GM18861 (cell line): ENCODE measurements around the gene PIK3AP1.
"Not testable (repeated sequence)": the region's sequence is repeated elsewhere in the genome, so short reads cannot be mapped to it uniquely, and the experiment has no call there.

Source experiments
- ATAC-seq: cut with Tn5 transposase; IDR thresholded peaks from one replicate; pipeline ENCODE4 v1.9.1; 2021; ENCODE audit not compliant: unreplicated experiment

The PIK3AP1 gene

GRCh38 chr10:96585736-96586418 is 134.4 kb downstream of the PIK3AP1 start:
- no peak for ATAC-seq

DNA sequence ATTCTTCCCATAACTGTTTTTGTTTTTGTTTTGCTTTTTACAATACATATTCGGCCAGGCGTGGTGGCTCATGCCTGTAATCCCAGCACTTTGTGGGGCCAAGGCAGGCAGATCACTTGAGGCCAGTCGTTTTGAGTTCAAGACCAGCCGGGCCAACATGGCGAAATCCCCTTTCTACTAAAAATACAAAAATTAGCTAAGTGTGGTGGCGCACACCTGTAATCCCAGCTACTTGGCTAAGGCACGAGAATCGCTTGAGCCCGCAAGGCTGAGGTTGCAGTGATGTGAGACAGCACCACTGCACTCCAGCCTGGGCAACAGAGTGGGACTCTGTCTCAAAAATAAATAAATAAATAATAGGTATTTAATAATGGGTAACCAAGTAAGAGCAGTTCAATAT is 135.8 kb downstream of the PIK3AP1 start:
- no peak for ATAC-seq

DNA sequence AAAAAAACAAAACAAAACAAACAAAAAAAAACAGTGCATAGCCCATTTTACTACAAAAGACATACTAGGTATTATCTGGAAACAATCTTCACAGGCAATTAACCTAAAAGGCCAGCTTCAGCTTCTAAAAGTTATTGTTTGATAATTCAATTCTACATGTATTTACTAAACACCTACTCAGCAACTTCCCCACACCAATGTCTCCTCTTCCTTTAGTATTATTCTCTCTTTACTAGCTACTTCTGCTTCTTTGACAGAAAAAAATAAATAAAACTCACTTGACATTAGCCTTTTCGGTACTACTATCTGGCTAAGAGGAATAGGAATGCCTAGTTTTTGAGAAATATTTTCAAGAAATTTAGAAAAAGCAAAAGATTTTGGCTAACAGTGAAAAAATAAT is 136.3 kb downstream of the PIK3AP1 start:
- no peak for ATAC-seq

GRCh38 chr10:96579133-96579532 is 141.2 kb downstream of the PIK3AP1 start:
- ATAC-seq: no peak

DNA sequence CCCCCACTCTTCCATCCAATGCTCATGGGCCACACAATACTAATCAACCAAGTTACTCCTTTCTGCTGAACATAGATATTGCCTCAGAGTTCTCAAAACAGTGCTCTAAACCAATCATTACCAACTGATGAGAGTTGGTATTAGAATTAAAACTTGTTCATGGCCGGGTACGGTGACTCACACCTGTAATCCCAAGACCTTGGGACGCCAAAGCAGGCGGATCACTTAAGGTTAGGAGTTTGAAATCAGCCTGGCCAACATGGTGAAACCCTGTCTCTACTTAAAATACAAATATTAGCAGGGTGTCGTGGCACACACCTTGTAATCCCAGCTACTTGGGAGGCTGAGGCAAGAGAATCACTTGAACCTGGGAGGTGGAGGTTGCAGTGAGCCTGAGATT is 141.7 kb downstream of the PIK3AP1 start:
- ATAC-seq: no peak

DNA sequence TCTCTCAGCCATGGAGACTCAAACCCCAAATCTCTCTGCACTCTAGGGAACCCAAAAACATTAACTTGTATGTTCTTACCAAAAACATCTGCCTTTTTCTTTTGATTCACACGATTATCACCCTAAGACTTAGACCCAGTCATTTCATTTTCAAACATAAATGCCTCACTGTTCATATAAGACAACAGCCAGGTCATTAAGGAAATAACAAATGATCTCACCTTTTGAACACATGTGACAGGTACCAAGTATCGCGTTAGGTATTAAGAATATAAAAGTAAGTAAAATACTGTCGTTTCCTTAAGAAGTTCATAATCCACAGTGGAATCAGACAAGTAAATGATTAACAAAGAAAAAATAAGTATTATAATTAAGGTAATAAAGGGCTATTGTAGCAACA is 142.3 kb downstream of the PIK3AP1 start:
- no peak for ATAC-seq

- ATAC-seq: no peak
Observed at GRCh38 chr10:96577069-96577468, 143.2 kb downstream of the PIK3AP1 start.

DNA sequence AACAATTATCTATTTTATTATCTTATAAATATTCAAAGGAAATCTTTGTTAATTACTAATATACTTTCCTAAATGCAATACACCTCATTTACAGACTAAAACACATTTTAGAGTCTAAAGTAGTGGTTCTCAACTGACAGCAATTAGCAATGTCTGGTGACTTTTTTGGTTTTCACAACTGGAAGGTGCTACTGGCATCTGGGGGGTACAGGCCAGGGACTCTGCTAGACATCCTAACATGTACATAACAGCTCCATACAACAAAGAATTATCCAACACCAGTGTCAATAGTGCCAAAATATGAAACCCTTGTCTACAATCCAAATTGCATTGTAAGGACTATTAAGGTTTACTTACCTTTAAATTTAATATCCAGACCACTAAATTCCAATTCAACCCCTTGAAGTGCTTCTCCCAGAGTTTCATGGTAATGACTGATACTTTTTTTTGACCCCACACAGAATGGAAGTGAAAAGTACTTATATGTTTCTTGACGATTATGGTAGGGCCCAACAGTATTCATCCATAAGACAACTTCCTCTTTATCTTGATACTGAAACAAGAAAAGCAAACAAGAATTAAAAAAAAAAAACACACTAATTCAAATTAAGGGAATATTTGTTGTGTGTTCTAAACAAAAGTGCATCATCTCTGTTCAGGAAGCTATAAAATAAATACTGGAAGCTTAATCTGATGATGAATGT is 143.9 kb downstream of the PIK3AP1 start:
- no peak for ATAC-seq

GRCh38 chr10:96574564-96574963 is 145.8 kb downstream of the PIK3AP1 start:
- not testable (repeated sequence) for ATAC-seq

GRCh38 chr10:96573036-96573435 is 147.3 kb downstream of the PIK3AP1 start:
- ATAC-seq: no peak

DNA sequence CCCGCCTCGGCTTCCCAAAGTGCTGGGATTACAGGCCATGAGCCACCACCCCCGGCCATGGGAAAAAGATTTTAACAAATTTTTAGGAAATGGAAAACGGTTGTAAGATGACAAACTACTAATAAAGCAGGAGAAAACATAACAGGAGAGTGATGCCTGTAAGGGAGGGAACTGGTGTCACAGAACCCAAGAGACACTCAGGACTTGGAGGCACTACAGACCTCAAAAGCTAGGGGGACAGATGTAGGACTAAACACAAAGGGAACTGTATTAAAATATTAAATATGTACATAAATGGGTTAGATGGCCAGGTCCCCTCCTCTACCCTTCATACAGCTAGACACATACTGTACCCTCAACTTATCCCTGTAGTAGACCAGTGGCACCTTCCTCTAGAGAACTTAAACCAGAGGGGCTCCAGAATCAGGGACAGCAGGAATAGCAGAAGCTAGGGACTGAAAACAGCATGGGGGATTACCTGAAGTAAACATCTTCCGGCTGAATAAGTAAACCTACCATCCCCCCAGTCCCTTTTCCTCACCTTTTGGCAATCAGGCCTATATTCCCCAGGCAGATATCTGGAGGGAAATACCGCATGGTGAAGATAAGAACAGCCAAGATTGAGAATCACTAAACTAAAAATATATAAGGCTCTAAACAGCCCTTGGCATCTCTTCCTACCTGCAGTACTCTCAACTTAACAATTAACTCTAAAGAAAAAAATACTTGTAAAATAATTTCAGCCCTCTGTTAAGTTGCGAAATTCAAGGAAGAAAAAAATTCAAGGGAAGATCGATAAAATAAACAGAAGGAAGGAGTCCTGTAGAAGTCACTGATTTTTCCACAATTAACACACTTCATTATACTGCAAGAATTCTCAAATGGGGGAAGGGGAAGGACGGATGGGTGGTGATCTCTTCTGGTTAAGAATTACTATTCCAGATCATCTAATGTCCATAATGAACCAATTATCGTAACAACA is 149.0 kb downstream of the PIK3AP1 start:
- no peak for ATAC-seq

DNA sequence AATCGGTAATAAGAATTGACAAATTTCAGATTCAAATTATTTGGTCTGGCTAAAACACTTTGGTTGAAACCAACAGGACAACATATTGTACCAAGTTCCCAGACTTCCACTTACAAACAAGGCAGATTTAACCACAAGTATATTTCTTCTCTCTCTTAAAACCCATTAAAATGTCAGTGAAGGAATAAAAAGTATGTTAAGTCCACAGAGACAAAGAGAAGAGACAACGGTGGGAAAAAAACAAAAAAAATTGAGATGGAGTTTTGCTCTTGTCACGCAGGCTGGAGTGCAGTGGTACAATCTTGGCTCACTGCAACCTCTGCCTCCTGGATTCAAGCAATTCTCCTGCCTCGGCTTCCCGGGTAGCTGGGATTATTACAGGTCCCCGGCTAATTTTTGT is 149.8 kb downstream of the PIK3AP1 start:
- no peak for ATAC-seq

- ATAC-seq: no peak
Observed at GRCh38 chr10:96568402-96568801, 151.9 kb downstream of the PIK3AP1 start.

- no peak for ATAC-seq
Observed at GRCh38 chr10:96565774-96566173, 154.5 kb downstream of the PIK3AP1 start.

- no peak for ATAC-seq
Observed at GRCh38 chr10:96560966-96561887, 159.1 kb downstream of the PIK3AP1 start.

DNA sequence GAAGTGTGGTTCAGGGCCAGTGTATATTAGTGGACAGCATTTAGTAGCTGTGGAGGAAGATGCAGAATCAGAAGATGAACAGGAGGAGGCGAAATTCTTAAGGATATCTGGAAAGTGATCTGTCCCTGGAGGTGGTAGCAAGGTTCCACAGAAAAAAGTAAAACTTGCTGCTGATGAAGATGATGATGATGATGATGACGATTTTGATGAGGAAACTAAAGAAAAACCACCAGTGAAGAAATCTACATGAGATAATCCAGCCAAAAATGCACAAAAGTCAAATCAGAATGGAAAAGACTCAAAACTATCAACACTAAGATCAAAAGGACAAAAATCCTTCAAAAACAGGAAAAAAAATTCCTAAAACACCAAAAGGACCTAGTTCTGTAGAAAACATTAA is 159.8 kb downstream of the PIK3AP1 start:
- no peak for ATAC-seq

GRCh38 chr10:96556003-96556402 is 164.3 kb downstream of the PIK3AP1 start:
- no peak for ATAC-seq

DNA sequence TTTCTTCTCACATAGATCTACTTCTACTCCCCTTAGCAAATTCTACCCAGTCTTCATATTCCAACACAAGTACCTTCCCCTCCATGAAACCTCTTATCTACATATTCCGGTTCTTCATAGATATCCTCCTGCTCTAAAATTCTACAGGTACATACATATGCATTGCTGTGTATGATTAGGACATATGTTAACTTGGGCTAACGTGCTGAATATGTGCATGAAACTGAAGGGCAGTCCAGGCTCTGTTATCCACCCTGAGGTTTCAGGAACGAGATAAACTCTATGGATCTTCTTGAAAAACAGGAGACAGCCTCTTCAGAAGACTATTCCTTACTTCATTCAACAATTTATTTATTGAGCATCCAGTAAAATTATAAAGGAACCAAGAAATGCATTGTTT is 165.0 kb downstream of the PIK3AP1 start:
- no peak for ATAC-seq

DNA sequence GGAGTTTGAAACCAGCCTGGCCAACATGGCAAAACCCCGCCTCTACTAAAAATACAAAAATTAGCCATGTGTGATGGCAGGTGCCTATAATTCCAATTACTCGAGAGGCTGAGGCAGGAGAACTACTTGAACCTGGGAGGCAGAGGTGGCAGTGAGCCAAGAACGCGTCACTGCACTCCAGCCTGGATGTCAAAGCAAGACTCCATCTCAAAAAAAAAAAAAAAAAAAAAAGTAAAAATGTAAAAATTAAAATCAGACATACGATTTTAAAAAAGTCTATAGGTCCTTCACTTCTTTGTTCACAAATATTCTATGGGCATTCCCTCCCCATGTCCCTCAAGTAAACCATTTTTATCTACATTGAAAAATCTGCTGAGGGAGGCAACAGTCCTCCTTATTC is 171.7 kb downstream of the PIK3AP1 start:
- no peak for ATAC-seq

GRCh38 chr10:96545558-96545957 is 174.8 kb downstream of the PIK3AP1 start:
- ATAC-seq: not testable (repeated sequence)
